GM20000 (cell line): ENCODE data around the gene MID2.

Source experiments
- DNase-seq: peaks from one replicate; pipeline ENCODE4 v3.0.0; 2012; ENCODE audit warnings: low spot score
- CTCF ChIP-seq: IDR thresholded peaks from 2 replicates; pipeline ENCODE4 v1.5.1; 2012; ENCODE audit warnings: mild to moderate bottlenecking, control low read depth; ENCODE audit errors: extremely low read depth, missing control alignments

The MID2 gene

GRCh38 chrX:107818900-107819521, 6.7 kb upstream of the MID2 start:
- no peak for TF ChIP-seq CTCF

GRCh38 chrX:107823042-107823441, 2.6 kb upstream of the MID2 start:
- DNase-seq, result no peak
- TF ChIP-seq CTCF, result no peak

More at GRCh38 chrX:107818900-107819521, 6.7 kb upstream of the MID2 start:
- DNase-seq, result no peak

- no peak for TF ChIP-seq CTCF
- DNase-seq, result no peak
Observed at GRCh38 chrX:107823456-107823855, 2.2 kb upstream of the MID2 start.

- TF ChIP-seq CTCF, result no peak
- peak; percentile 45 for DNase-seq
Observed at GRCh38 chrX:107826238-107827029, 768 bp downstream of the MID2 start.

DNA sequence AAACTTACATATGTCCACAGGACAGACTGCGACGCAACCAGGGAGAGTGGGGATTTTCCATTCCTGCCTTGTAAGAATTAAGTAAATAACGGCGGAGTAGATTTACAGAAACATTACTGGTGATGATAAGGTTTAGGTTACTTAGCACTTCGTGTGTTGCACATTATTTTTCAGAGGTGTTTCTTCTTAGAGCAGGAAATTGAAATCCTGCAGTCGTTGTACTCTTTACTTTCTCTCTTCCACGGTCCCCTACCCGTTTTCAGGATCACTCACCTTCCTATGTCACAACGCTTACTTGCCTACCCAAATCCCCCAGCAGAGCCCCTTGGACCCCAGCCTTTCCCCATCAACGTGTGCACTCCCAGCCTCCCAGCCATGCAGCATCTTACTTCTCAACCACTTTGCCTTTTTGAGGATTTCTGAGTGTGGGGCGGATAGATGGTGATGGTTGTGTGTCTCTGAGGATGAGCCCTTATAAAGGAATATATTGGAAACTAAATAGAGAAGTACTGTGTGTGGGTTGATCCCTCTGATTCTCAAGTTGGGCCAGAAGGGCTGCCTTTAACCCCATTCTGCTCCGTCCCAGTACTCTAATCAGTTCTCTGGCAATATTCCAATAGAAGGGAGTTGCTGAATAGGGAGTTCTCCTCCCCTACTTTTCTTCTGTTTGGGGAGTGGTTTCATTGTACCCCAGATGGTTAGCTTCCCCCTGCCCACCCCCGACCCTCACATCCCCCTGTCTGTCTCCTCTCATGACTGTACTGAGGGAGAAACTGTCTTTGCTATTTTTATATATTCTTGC, 1.6 kb downstream of the MID2 start:
- no peak for DNase-seq
- no peak for TF ChIP-seq CTCF

- no peak for TF ChIP-seq CTCF
- no peak for DNase-seq
Observed at GRCh38 chrX:107827852-107828251, 2.2 kb downstream of the MID2 start.

DNA sequence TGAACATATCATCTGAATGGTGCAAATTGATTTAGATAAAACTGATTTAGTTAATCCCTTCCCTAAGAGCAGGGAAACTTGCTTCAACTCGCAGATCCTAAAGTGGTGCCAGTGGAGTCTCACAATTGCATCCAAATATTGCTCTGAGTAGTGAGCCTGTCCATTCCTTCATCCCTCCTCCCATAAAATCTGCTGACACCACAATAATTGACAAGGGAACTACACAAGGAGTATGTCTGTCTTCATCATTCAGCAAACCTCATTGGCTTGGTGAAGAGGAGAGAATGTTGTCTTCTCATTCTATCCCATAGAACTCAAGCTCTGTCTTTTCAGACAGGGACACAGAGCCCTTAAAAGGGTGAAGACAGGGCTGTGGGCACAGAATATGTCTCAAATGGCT, 4.2 kb downstream of the MID2 start:
- TF ChIP-seq CTCF, result no peak
- DNase-seq, result no peak
